ENCODE results near the gene CCL27. TPM values are rescaled to one million over a fixed set of nuclear protein-coding genes. Genes with fewer than 3 reads are reported as not detected.

The CCL27 gene
- total RNA-seq, 4 donors from 2014 or later = not detected

GRCh38 chr9:34638138-34638445 is 24.4 kb downstream of the CCL27 start:
- WGBS, 2 donors = 11 to 29% methylated on average over 5 to 7 of the region's 7 CpGs

GRCh38 chr9:34637356-34638137 is 24.9 kb downstream of the CCL27 start, which contains the start of gene SIGMAR1:
Gene SIGMAR1 (minus strand): TSS chr9:34637787. CDS start chr9:34637697, 90 bp downstream.
- H3K9me3 ChIP-seq = no peaks in the 10 kb centered on the region
- no peaks in the 10 kb centered on the region for H3K27me3 ChIP-seq
- WGBS, 2 donors = 0% methylated on average over 2 of the region's 74 CpGs; no CpG with 5 or more reads in 1 of the 2 donors
- intact Hi-C loops (cut with DNase I) = no loop called here
- peak within 1 kb of the TSS; percentile 87 to 95 (median 90) for H3K27ac ChIP-seq
- H3K4me3 ChIP-seq = peak within 1 kb of the TSS; percentile 54 to 84 (median 73)
- TF ChIP-seq CTCF (IDR thresholded peaks at IDR 0.05) (peak in 1 of 6 experiments; percentile 9), POLR2A (IDR thresholded peaks at IDR 0.05) (peak in 3 of 4 donors; percentile 8 to 89 (median 73))
- peak; percentile 64 for DNase-seq
- peaks cover 0 to 14% (median 0%) of the 10 kb centered on the region in 3 donors for H3K36me3 ChIP-seq
- H3K4me1 ChIP-seq = peaks cover 15 to 47% (median 24%) of the 10 kb centered on the region in 3 donors

More at GRCh38 chr9:34638138-34638445, 24.4 kb downstream of the CCL27 start:
- TF ChIP-seq CTCF (IDR thresholded peaks at IDR 0.05) (no peak), POLR2A (IDR thresholded peaks at IDR 0.05) (no peak)
- Histone ChIP-seq H3K27me3 (no peaks in the 10 kb centered on the region), H3K4me1 (peaks cover 15 to 47% (median 24%) of the 10 kb centered on the region in 3 donors), H3K36me3 (peaks cover 0 to 14% (median 0%) of the 10 kb centered on the region in 3 donors), H3K9me3 (no peaks in the 10 kb centered on the region), H3K27ac (peak overlapping the region; percentile 87 to 95 (median 90)), H3K4me3 (peak overlapping the region; percentile 54 to 84 (median 73))
- intact Hi-C loops (cut with DNase I) = no loop called here
- no peak for DNase-seq

GRCh38 chr9:34636791-34637355 is 25.6 kb downstream of the CCL27 start:
- intact Hi-C loops (cut with DNase I) = no loop called here
- no peak for DNase-seq
- 3 to 5% methylated on average over 5 to 13 of the region's 23 CpGs for WGBS, 2 donors

GRCh38 chr9:34635556-34635955 is 26.9 kb downstream of the CCL27 start:
- no peak for TF ChIP-seq POLR2A (IDR thresholded peaks at IDR 0.05)
- no peak for TF ChIP-seq CTCF (IDR thresholded peaks at IDR 0.05)
- H3K4me3 ChIP-seq = no peak overlapping the region
- H3K36me3 ChIP-seq = peaks cover 0 to 14% (median 0%) of the 10 kb centered on the region in 3 donors
- H3K27ac ChIP-seq = no peak overlapping the region
- intact Hi-C loops (cut with DNase I) = no loop called here
- no peak for DNase-seq
- peaks cover 0 to 6% (median 0%) of the 10 kb centered on the region in 4 donors for H3K27me3 ChIP-seq
- H3K9me3 ChIP-seq = no peaks in the 10 kb centered on the region
- peaks cover 15 to 53% (median 29%) of the 10 kb centered on the region in 3 donors for H3K4me1 ChIP-seq
- 73 to 94% methylated on average over 3 to 10 of the region's 14 CpGs for WGBS, 2 donors

More at GRCh38 chr9:34636791-34637355, 25.6 kb downstream of the CCL27 start:
- peak overlapping the region; percentile 87 to 95 (median 90) for H3K27ac ChIP-seq
- peaks cover 0 to 14% (median 0%) of the 10 kb centered on the region in 3 donors for H3K36me3 ChIP-seq
- TF ChIP-seq CTCF (IDR thresholded peaks at IDR 0.05) (no peak), POLR2A (IDR thresholded peaks at IDR 0.05) (no peak)
- peaks cover 15 to 47% (median 24%) of the 10 kb centered on the region in 3 donors for H3K4me1 ChIP-seq
- H3K27me3 ChIP-seq = no peaks in the 10 kb centered on the region
- H3K9me3 ChIP-seq = no peaks in the 10 kb centered on the region
- H3K4me3 ChIP-seq = peak overlapping the region; percentile 54 to 84 (median 73)

Measured in esophagus squamous epithelium (tissue), 5 donors.